Stomach (tissue), 4 donors: ENCODE measurements around the gene OSBPL6.

Experiments
- CTCF ChIP-seq, 7 experiments: fragments of 450-650 bp in 4 of 7; fragments of 200-600 bp in 3 of 7; sonication (generic) in 3 of 7; IDR thresholded peaks; one replicate each; pipeline ENCODE4 v1.5.1; 2016 to 2019; ENCODE audit warnings: antibody characterized with exemption in 7 of 7, control low read depth in 2 of 7, mild to moderate bottlenecking in 1 of 7
- POLR2A ChIP-seq, 4 donors: fragments of 450-650 bp; IDR thresholded peaks; one replicate each; pipeline ENCODE4 v1.6.1; 2016; ENCODE audit warnings: antibody characterized with exemption in 4 of 4, control low read depth in 2 of 4, mild to moderate bottlenecking in 1 of 4, moderate library complexity in 1 of 4
- POLR2AphosphoS5 ChIP-seq, 3 donors: sonication (generic); formaldehyde crosslinking; IDR thresholded peaks; one replicate each; pipeline ENCODE4 v1.6.1; 2016; ENCODE audit warnings: antibody characterized with exemption in 3 of 3

- TF ChIP-seq CTCF (IDR thresholded peaks at IDR 0.05) (no peak), POLR2AphosphoS5 (IDR thresholded peaks at IDR 0.05) (no peak), POLR2A (IDR thresholded peaks at IDR 0.05) (no peak)
These were observed 180.6 kb downstream of the OSBPL6 start for GRCh38 chr2:178374865-178375264.
